ENCODE data around the gene EML4.

- TF ChIP-seq CTCF (IDR thresholded peaks at IDR 0.05) (no peak), POLR2A (IDR thresholded peaks at IDR 0.05) (peak in 2 of 4 donors; percentile 23 to 70)
Observed at GRCh38 chr2:42132966-42133641, 36.0 kb upstream of the EML4 start.
